Cardiac ventricle fibroblast (primary cell): ENCODE results near the gene PTPRZ1. TPM values are rescaled to one million over a fixed set of nuclear protein-coding genes. Genes with fewer than 3 reads are reported as not detected.

Source experiments
- total RNA-seq: library from RNA; depleted of rRNA; stranded (reverse); fragments of >200 nt; gene quantifications from 2 replicates; pipeline ENCODE4 v1.2.3, GENCODE V29; 2015

PTPRZ1 gene
- not detected in 2 replicates for total RNA-seq

GRCh38 chr7:121872831-121873288, at the start of gene PTPRZ1:
Gene PTPRZ1 (plus strand): TSS chr7:121873161. CDS start chr7:121873500, 339 bp downstream.

